CD4-positive, alpha-beta T cell (primary cell): ENCODE data around the gene RAB44. TPM values are rescaled to one million over a fixed set of nuclear protein-coding genes. Genes with fewer than 3 reads are reported as not detected.

ENCODE experiments used
- ATAC-seq: fragments of 200-7000 bp; cut with Tn5 transposase; one replicate; pipeline ENCODE4 v1.10.0; 2022; ENCODE audit warnings: mild to moderate bottlenecking; ENCODE audit not compliant: poor library complexity
- CTCF ChIA-PET: fragments of 350-600 bp; sonication (Branson Sonifier 250); formaldehyde crosslinking; loops from one replicate; lab custom pipeline; 2021; ENCODE audit warnings: antibody characterized with exemption, inconsistent platforms; lab: Charles Lee
- POLR2A ChIA-PET: fragments of 350-600 bp; sonication (Branson Sonifier 250); formaldehyde crosslinking; loops from one replicate; lab custom pipeline; 2021; ENCODE audit warnings: antibody characterized with exemption, inconsistent platforms; lab: Charles Lee
- DNase-seq, 14 experiments: peaks; one replicate each; pipeline ENCODE4 v3.0.0-alpha.2; 2013 to 2020; ENCODE audit warnings: mixed read lengths in 2 of 14
- H3K27ac ChIP-seq, 2 donors: one replicate each; pipeline versions ENCODE4 v1.5.1 to v1.7.0; 2013; ENCODE audit warnings: low read length in 2 of 2, low read depth in 1 of 2, mild to moderate bottlenecking in 1 of 2
- H3K27me3 ChIP-seq, 2 experiments: 1 replicate in 1 of 2; 2 replicates in 1 of 2; pipeline versions ENCODE4 v1.6.1 to v1.7.0; 2013; ENCODE audit warnings: low read length in 2 of 2, control low read depth in 1 of 2, mild to moderate bottlenecking in 1 of 2, moderate library complexity in 1 of 2; ENCODE audit not compliant: insufficient read depth in 2 of 2, control insufficient read depth in 1 of 2
- H3K36me3 ChIP-seq: one replicate; pipeline ENCODE4 v1.6.1; 2013; ENCODE audit warnings: low read length, control low read depth; ENCODE audit not compliant: insufficient read depth
- H3K4me1 ChIP-seq: one replicate; pipeline ENCODE4 v1.6.1; 2013; ENCODE audit warnings: low read length, control low read depth; ENCODE audit not compliant: insufficient read depth
- H3K4me3 ChIP-seq: one replicate; pipeline ENCODE4 v1.5.1; 2013; ENCODE audit warnings: mild to moderate bottlenecking, low read length, moderate library complexity
- H3K9me3 ChIP-seq, 2 experiments: 1 replicate in 1 of 2; 2 replicates in 1 of 2; pipeline versions ENCODE4 v1.6.1 to v1.7.0; 2013; ENCODE audit warnings: low read length in 2 of 2, mild to moderate bottlenecking in 2 of 2, control low read depth in 1 of 2, moderate library complexity in 1 of 2; ENCODE audit not compliant: control insufficient read depth in 1 of 2, insufficient read depth in 1 of 2
- H3K27ac Mint-ChIP-seq: one replicate; pipeline ENCODE4 v1.8.0; 2020; ENCODE audit warnings: mixed read lengths
- H3K27me3 Mint-ChIP-seq: one replicate; pipeline ENCODE4 v1.8.0; 2021; ENCODE audit warnings: mixed read lengths
- H3K36me3 Mint-ChIP-seq: one replicate; pipeline ENCODE4 v1.8.0; 2021; ENCODE audit warnings: low read depth, mixed read lengths
- H3K4me1 Mint-ChIP-seq: one replicate; pipeline ENCODE4 v1.8.0; 2021; ENCODE audit warnings: low read depth, mixed read lengths
- H3K4me3 Mint-ChIP-seq: one replicate; pipeline ENCODE4 v1.8.0; 2020; ENCODE audit warnings: mild to moderate bottlenecking, mixed read lengths
- H3K9me3 Mint-ChIP-seq: one replicate; pipeline ENCODE4 v1.8.0; 2020; ENCODE audit warnings: mixed read lengths
- CTCF ChIP-seq: fragments of 200-600 bp; IDR thresholded peaks from one replicate; pipeline ENCODE4 v1.8.0; 2022; ENCODE audit warnings: antibody characterized with exemption, mild to moderate bottlenecking
- intact Hi-C, 2 experiments: fragments of 100-400 bp; cut with DNase I in 1 of 2; cut with micrococcal nuclease in 1 of 2; formaldehyde crosslinking; loops; one replicate each; pipeline versions ENCODE4 v1.15.1 to v1.9.0; 2023 to 2025; cut with DNase I, micrococcal nuclease
- total RNA-seq, 174 experiments: library from RNA in 2 of 174; stranded (reverse) in 2 of 174; gene quantifications; one replicate each; pipeline ENCODE4 v1.2.3 and lab custom pipeline; 2021 to 2026

The RAB44 gene
- total RNA-seq, 2 experiments from 2014 or later = 0.22 TPM

DNA sequence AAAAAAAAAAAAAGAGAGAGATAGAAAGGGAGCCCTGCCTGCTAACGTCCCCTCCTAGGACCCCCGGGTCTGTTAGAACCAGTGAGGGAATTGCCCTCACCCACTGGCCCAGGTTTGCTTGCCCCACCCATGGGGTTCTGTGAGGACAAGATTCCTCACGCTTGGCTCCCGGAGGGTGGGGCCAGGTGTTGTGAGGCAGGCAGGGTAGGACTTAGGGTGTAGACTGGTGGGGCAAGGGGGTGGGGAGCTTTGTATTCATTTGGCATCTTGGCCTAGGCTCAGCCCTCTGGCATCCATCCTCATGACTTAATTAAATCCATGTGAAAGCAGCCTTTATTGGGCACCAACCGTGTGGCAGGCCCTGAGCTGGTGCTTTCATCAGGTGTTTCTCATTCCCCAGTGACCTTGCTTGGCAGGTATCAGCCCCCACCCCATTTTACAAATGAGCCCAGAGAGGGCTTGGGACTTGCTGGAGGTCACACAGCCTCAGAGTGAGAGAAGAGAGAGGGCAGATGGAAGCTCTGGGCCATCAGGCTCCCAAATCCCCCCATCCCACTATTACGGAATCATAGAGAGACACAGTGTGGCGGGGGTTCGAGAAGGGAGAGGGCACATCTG, 19.0 kb downstream of the RAB44 start:
- DNase-seq = no peak
- Histone ChIP-seq H3K9me3 (no peaks in the 10 kb centered on the region), H3K4me3 (no peak overlapping the region), H3K4me1 (no peaks in the 10 kb centered on the region), H3K27ac (no peak overlapping the region), H3K36me3 (no peaks in the 10 kb centered on the region), H3K27me3 (no peaks in the 10 kb centered on the region)
- intact Hi-C loops = no loop called here
- Mint-ChIP-seq H3K4me3 (no peak overlapping the region), H3K36me3 (no peaks in the 10 kb centered on the region), H3K27me3 (no peaks in the 10 kb centered on the region), H3K4me1 (no peaks in the 10 kb centered on the region), H3K9me3 (no peaks in the 10 kb centered on the region), H3K27ac (no peak overlapping the region)
- ChIA-PET CTCF (no interaction called here), POLR2A (no interaction called here)
- TF ChIP-seq CTCF = no peak
- no peak for ATAC-seq

GRCh38 chr6:36717231-36717825, 19.7 kb downstream of the RAB44 start:
- H3K9me3 ChIP-seq = no peaks in the 10 kb centered on the region
- no peaks in the 10 kb centered on the region for H3K9me3 Mint-ChIP-seq
- no peaks in the 10 kb centered on the region for H3K36me3 Mint-ChIP-seq
- ATAC-seq (no peak), DNase-seq (no peak)
- intact Hi-C loops = no loop called here
- no peak overlapping the region for H3K4me3 Mint-ChIP-seq
- no peaks in the 10 kb centered on the region for H3K27me3 ChIP-seq
- H3K4me3 ChIP-seq = no peak overlapping the region
- H3K36me3 ChIP-seq = no peaks in the 10 kb centered on the region
- no peak overlapping the region for H3K27ac Mint-ChIP-seq
- H3K4me1 ChIP-seq = no peaks in the 10 kb centered on the region
- no peak overlapping the region for H3K27ac ChIP-seq
- no peaks in the 10 kb centered on the region for H3K27me3 Mint-ChIP-seq
- TF ChIP-seq CTCF = no peak
- H3K4me1 Mint-ChIP-seq = no peaks in the 10 kb centered on the region
- POLR2A ChIA-PET = no interaction called here
- CTCF ChIA-PET = no interaction called here

GRCh38 chr6:36717871-36718540, 20.4 kb downstream of the RAB44 start:
- POLR2A ChIA-PET = no interaction called here
- TF ChIP-seq CTCF = no peak
- H3K4me1 ChIP-seq = no peaks in the 10 kb centered on the region

More at GRCh38 chr6:36717871-36718540, 20.4 kb downstream of the RAB44 start:
- no peak overlapping the region for H3K4me3 ChIP-seq
- Mint-ChIP-seq H3K27me3 (no peaks in the 10 kb centered on the region), H3K36me3 (no peaks in the 10 kb centered on the region), H3K4me1 (no peaks in the 10 kb centered on the region), H3K27ac (no peak overlapping the region), H3K4me3 (no peak overlapping the region), H3K9me3 (no peaks in the 10 kb centered on the region)
- H3K27ac ChIP-seq = no peak overlapping the region
- no peaks in the 10 kb centered on the region for H3K9me3 ChIP-seq
- intact Hi-C loops = no loop called here
- no peaks in the 10 kb centered on the region for H3K36me3 ChIP-seq
- CTCF ChIA-PET = no interaction called here
- DNase-seq = no peak
- no peaks in the 10 kb centered on the region for H3K27me3 ChIP-seq
- no peak for ATAC-seq
